Stomach (tissue), 9 donors: ENCODE measurements around the gene UMPS. TPM values are rescaled to one million over a fixed set of nuclear protein-coding genes. Genes with fewer than 3 reads are reported as not detected.

Experiments used
- DNase-seq, 2 donors: peaks; one replicate each; pipeline versions ENCODE4 v3.0.0 to v3.0.0-alpha.2; 2013 to 2019
- H3K27ac ChIP-seq, 5 donors: fragments of 200-600 bp in 4 of 5; sonication (generic) in 4 of 5; one replicate each; pipeline ENCODE4 v1.5.1; 2013 to 2019; ENCODE audit warnings: mild to moderate bottlenecking in 1 of 5, moderate library complexity in 1 of 5
- H3K27me3 ChIP-seq, 3 donors: fragments of 200-600 bp; sonication (generic); one replicate each; pipeline ENCODE4 v1.5.1; 2017 to 2019; ENCODE audit warnings: mixed run types in 1 of 3
- H3K36me3 ChIP-seq, 4 donors: fragments of 200-600 bp; sonication (generic); 1 replicate in 3 of 4; 2 replicates in 1 of 4; pipeline ENCODE4 v1.5.1; 2016 to 2019
- H3K4me1 ChIP-seq, 4 donors: fragments of 200-600 bp; sonication (generic); one replicate each; pipeline ENCODE4 v1.5.1; 2016 to 2019
- H3K4me3 ChIP-seq, 4 donors: fragments of 200-600 bp; sonication (generic) in 3 of 4; one replicate each; pipeline ENCODE4 v1.5.1; 2016 to 2019; ENCODE audit warnings: mild to moderate bottlenecking in 1 of 4
- H3K9me3 ChIP-seq, 4 donors: fragments of 200-600 bp; sonication (generic); one replicate each; pipeline ENCODE4 v1.5.1; 2016 to 2019
- CTCF ChIP-seq, 7 experiments: fragments of 450-650 bp in 4 of 7; fragments of 200-600 bp in 3 of 7; sonication (generic) in 3 of 7; IDR thresholded peaks; one replicate each; pipeline ENCODE4 v1.5.1; 2016 to 2019; ENCODE audit warnings: antibody characterized with exemption in 7 of 7, control low read depth in 2 of 7, mild to moderate bottlenecking in 1 of 7
- EP300 ChIP-seq: sonication (generic); formaldehyde crosslinking; IDR thresholded peaks from one replicate; pipeline ENCODE4 v1.6.1; 2017; ENCODE audit warnings: antibody characterized with exemption
- POLR2A ChIP-seq, 4 donors: fragments of 450-650 bp; IDR thresholded peaks; one replicate each; pipeline ENCODE4 v1.6.1; 2016; ENCODE audit warnings: antibody characterized with exemption in 4 of 4, control low read depth in 2 of 4, mild to moderate bottlenecking in 1 of 4, moderate library complexity in 1 of 4
- POLR2AphosphoS5 ChIP-seq, 3 donors: sonication (generic); formaldehyde crosslinking; IDR thresholded peaks; one replicate each; pipeline ENCODE4 v1.6.1; 2016; ENCODE audit warnings: antibody characterized with exemption in 3 of 3
- WGBS, 5 donors: extraction: QIAGEN DNeasy Blood & Tissue Kit in 3 of 5; methylation state at CpG; one replicate each; pipeline versions ENCODE4 v1.1.5 to v1.1.7; 2013 to 2018; 5-methylcytosine and 5-hydroxymethylcytosine counted together
- intact Hi-C: fragments of 100-400 bp; cut with DNase I; formaldehyde crosslinking; loops from one replicate; pipeline ENCODE4 v1.15.1; 2023; ENCODE audit warnings: low total_unique reads
- polyA plus RNA-seq, 3 donors: library from polyadenylated mRNA; stranded (reverse); fragments of 200-250 nt; gene quantifications; one replicate each; pipeline ENCODE4 v1.2.3, GENCODE V29; 2013
- total RNA-seq, 5 donors: library from RNA; depleted of rRNA; stranded (reverse); fragments of >200 nt; gene quantifications; one replicate each; pipeline versions ENCODE4 v1.1.0 to v1.2.3, GENCODE V29; 2014 to 2016
- donor health status: healthy with polysubstance abuse.
- donor health status: Bipolar disorder and iron deficiency.
- donor health status: healthy.

The UMPS gene
- total and polyA plus RNA-seq, 8 donors = 1.8 to 48.3 (median 20.6) TPM

GRCh38 chr3:124762661-124763011, 32.4 kb downstream of the UMPS start:
- Histone ChIP-seq H3K9me3 (no peaks in the 10 kb centered on the region), H3K36me3 (peaks cover 13 to 52% (median 49%) of the 10 kb centered on the region in 4 donors), H3K4me1 (peaks cover 6 to 21% (median 17%) of the 10 kb centered on the region in 4 donors), H3K27ac (peak overlapping the region in 1 of 5 donors; percentile 76), H3K27me3 (no peaks in the 10 kb centered on the region), H3K4me3 (no peak overlapping the region)
- 87 to 95% (median 92%) methylated on average over 4 of the region's 4 CpGs for WGBS, 5 donors
- TF ChIP-seq EP300 (no peak), POLR2A (IDR thresholded peaks at IDR 0.05) (no peak), POLR2AphosphoS5 (IDR thresholded peaks at IDR 0.05) (no peak), CTCF (IDR thresholded peaks at IDR 0.05) (no peak)
- intact Hi-C loops = loop anchor here (2.0 kb wide), 1 partner anchor 134 kb away; no protein-coding TSS in a partner anchor
- DNase-seq = no peak

GRCh38 chr3:124763206-124763605, 33.0 kb downstream of the UMPS start:
- Histone ChIP-seq H3K9me3 (no peaks in the 10 kb centered on the region), H3K27ac (peak overlapping the region in 1 of 5 donors; percentile 76), H3K36me3 (peaks cover 14 to 58% (median 55%) of the 10 kb centered on the region in 4 donors), H3K27me3 (no peaks in the 10 kb centered on the region), H3K4me1 (peaks cover 6 to 21% (median 17%) of the 10 kb centered on the region in 4 donors), H3K4me3 (no peak overlapping the region)
- intact Hi-C loops = loop anchor here (2.0 kb wide), 1 partner anchor 134 kb away; no protein-coding TSS in a partner anchor
- DNase-seq = peak in 1 of 2 donors; percentile 17
- 90 to 96% (median 91%) methylated on average over 2 to 8 of the region's 8 CpGs for WGBS, 5 donors
- TF ChIP-seq POLR2AphosphoS5 (IDR thresholded peaks at IDR 0.05) = no peak

- DNase-seq = no peak
- Histone ChIP-seq H3K27me3 (no peaks in the 10 kb centered on the region), H3K9me3 (no peaks in the 10 kb centered on the region), H3K36me3 (peaks cover 14 to 64% (median 61%) of the 10 kb centered on the region in 4 donors), H3K4me3 (no peak overlapping the region), H3K27ac (peak overlapping the region in 1 of 5 donors; percentile 76), H3K4me1 (peaks cover 6 to 21% (median 17%) of the 10 kb centered on the region in 4 donors)
- intact Hi-C loops = loop anchor here (2.0 kb wide), 1 partner anchor 133 kb away; no protein-coding TSS in a partner anchor
- 86 to 96% (median 91%) methylated on average over 14 to 15 of the region's 15 CpGs for WGBS, 5 donors
- TF ChIP-seq CTCF (IDR thresholded peaks at IDR 0.05) = no peak
- TF ChIP-seq EP300 = no peak
- no peak for TF ChIP-seq POLR2AphosphoS5 (IDR thresholded peaks at IDR 0.05)
- no peak for TF ChIP-seq POLR2A (IDR thresholded peaks at IDR 0.05)
Measured at GRCh38 chr3:124763644-124764358, 33.5 kb downstream of the UMPS start.

GRCh38 chr3:124764746-124765145, 34.5 kb downstream of the UMPS start:
- TF ChIP-seq EP300 (no peak), POLR2A (IDR thresholded peaks at IDR 0.05) (no peak), POLR2AphosphoS5 (IDR thresholded peaks at IDR 0.05) (no peak)
- intact Hi-C loops = no loop called here
- WGBS, 5 donors = 71 to 83% (median 77%) methylated on average over 5 of the region's 5 CpGs
- Histone ChIP-seq H3K4me1 (peaks cover 6 to 21% (median 17%) of the 10 kb centered on the region in 4 donors), H3K27me3 (no peaks in the 10 kb centered on the region), H3K27ac (no peak overlapping the region), H3K4me3 (no peak overlapping the region), H3K9me3 (no peaks in the 10 kb centered on the region), H3K36me3 (peaks cover 14 to 70% (median 65%) of the 10 kb centered on the region in 4 donors)
- no peak for DNase-seq

- no peak overlapping the region for H3K4me3 ChIP-seq
- TF ChIP-seq POLR2AphosphoS5 (IDR thresholded peaks at IDR 0.05) = no peak
- TF ChIP-seq EP300 = no peak
- TF ChIP-seq POLR2A (IDR thresholded peaks at IDR 0.05) = no peak
- no peak for TF ChIP-seq CTCF (IDR thresholded peaks at IDR 0.05)
- no peak for DNase-seq
- WGBS, 5 donors = 76 to 91% (median 88%) methylated on average over 5 of the region's 5 CpGs
- H3K9me3 ChIP-seq = no peaks in the 10 kb centered on the region
- intact Hi-C loops = no loop called here
- H3K36me3 ChIP-seq = peaks cover 14 to 70% (median 65%) of the 10 kb centered on the region in 4 donors
- H3K4me1 ChIP-seq = peaks cover 6 to 26% (median 17%) of the 10 kb centered on the region in 4 donors
- no peak overlapping the region for H3K27ac ChIP-seq
- no peaks in the 10 kb centered on the region for H3K27me3 ChIP-seq
Measured at GRCh38 chr3:124765197-124765840, 35.1 kb downstream of the UMPS start.
